ENCODE data around the gene UQCC2.

DNA sequence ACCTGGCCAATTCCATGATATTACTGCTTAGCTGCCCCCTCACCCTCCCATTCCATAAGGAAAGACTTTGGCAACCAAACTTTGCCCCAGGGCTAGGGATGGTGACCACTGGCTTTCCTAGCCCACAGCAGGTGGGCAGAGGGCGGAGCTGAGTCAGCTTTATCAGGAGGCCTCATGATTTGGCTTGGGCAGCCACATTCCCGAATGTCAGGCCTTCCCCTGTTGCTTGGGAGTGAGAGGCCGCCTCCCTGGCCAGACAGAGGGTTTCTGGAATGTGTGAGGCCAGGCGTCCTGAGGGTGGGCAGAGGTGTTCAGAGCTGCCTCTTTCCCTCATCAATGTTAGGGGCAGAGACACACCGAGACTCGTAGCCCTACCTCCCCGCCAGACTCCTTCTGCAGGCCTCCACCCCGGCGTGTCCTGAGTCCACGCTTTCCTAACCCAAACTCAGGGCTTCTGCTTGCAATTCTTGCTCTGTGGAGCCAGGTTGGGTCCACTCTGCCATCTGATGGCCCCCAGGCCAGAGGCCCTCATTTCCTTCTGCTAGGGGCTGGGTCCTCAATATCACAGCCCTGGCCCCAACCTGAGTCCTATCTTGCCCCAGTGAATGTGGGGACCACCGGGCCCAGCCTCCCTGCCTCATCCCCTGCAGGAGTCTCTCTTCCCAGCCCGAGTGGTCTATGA is 19.3 kb downstream of the UQCC2 start:
- no peak for TF ChIP-seq EZH2 (IDR thresholded peaks at IDR 0.05; ENCODE audit: low read depth)
- TF ChIP-seq, protein P1, sequence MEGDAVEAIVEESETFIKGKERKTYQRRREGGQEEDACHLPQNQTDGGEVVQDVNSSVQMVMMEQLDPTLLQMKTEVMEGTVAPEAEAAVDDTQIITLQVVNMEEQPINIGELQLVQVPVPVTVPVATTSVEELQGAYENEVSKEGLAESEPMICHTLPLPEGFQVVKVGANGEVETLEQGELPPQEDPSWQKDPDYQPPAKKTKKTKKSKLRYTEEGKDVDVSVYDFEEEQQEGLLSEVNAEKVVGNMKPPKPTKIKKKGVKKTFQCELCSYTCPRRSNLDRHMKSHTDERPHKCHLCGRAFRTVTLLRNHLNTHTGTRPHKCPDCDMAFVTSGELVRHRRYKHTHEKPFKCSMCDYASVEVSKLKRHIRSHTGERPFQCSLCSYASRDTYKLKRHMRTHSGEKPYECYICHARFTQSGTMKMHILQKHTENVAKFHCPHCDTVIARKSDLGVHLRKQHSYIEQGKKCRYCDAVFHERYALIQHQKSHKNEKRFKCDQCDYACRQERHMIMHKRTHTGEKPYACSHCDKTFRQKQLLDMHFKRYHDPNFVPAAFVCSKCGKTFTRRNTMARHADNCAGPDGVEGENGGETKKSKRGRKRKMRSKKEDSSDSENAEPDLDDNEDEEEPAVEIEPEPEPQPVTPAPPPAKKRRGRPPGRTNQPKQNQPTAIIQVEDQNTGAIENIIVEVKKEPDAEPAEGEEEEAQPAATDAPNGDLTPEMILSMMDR (conservative IDR thresholded peaks at IDR 0.05): no peak

Measured in PC-9 (cell line).